Erythroblast (primary cell): ENCODE data around the gene IL6R.

Source experiments
- GATA1 ChIP-seq: IDR thresholded peaks from 2 replicates; pipeline ENCODE4 v1.6.1; 2011; ENCODE audit warnings: low read depth, mild to moderate bottlenecking, control low read depth, low read length, moderate library complexity
- POLR2A ChIP-seq: IDR thresholded peaks from 2 replicates; pipeline ENCODE4 v1.6.1; 2011; ENCODE audit warnings: mild to moderate bottlenecking, low read length

GRCh38 chr1:154361357-154361756, 43.8 kb upstream of the IL6R start:
- no peak for TF ChIP-seq POLR2A
- no peak for TF ChIP-seq GATA1
